Measurements from ENCODE around the gene SPRED3.

Gene SPRED3

DNA sequence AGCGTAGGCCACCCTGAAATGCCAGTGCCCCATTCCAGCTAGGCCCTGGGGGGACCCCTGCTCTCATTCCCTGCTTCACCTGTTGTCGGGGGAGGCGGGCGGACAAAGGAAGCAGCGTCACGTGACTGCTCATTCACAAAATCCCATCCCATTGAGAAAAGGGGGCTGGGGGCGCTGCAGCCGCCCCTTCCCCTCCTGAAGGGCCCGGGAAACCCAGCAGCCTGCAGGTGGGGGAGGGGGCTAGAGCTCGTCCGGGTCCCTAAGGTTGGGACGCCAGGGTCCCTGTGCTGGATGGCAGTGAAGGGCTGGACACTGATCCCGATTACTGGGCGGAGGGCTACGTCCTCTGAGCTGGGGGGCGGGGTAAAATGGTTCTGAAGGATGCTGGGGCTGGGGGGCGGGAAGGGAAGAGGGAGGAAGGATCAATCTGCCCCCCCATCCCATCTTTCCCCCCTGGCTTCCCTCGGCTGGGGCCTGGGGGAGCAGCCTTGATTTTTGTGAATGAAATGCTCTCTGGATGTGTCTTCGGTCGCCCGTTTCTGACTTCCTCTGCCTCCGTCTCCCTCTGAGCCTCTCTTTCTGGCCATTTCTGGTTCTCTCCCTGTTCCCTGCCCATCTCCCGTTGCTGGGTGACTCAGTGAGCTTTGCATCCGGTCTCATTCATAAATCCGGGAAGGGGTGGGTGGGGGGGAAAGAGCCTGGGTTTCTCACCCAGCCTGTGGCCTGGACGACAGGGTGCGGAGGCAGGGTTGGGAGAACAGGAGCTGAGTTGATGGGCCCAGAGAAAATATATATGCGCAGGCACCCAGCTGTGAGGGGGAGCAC lies 816 bp downstream of the SPRED3 start:
- TF ChIP-seq ZBTB7A (IDR thresholded peaks at IDR 0.05; ENCODE audit: low read depth) (0 out of 2 replicates have a peak, but pooled peaks have one; percentile 1), TCF12 (IDR thresholded peaks at IDR 0.05; ENCODE audit: low read depth) (no peak), CEBPB (IDR thresholded peaks at IDR 0.05) (no peak), USF1 (IDR thresholded peaks at IDR 0.05) (peak; percentile 84), YY1 (IDR thresholded peaks at IDR 0.05; ENCODE audit: low read depth) (no peak), NFIC (IDR thresholded peaks at IDR 0.05) (no peak), EGR1 (IDR thresholded peaks at IDR 0.05) (no peak)

GRCh38 chr19:38389957-38390924 lies 1.7 kb downstream of the SPRED3 start:
- TF ChIP-seq TEAD4 (IDR thresholded peaks at IDR 0.05), result no peak

DNA sequence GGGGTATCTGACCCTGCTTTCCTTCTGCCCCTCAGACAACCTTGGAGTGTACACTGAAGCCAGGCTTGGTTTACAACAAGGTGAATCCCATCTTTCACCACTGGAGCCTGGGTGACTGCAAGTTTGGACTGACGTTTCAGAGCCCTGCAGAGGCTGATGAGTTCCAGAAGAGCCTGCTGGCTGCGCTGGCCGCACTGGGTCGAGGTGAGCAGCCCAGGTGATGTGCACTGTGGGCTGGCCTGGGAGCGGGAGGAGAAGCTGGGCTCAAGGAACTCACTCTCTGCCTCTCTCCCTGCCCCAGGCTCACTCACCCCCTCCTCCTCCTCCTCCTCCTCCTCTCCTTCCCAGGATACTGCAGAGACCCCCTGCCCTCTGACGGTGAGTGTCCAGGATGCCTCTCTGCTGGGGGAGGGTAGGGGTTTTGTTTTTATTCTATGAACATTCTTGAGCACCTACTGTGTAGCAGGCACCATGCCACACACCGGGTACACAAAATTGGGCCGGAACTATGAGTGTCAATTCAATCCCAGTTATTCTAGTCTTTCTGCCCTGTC lies 3.5 kb downstream of the SPRED3 start:
- TF ChIP-seq USF1 (IDR thresholded peaks at IDR 0.05) (no peak), RAD21 (IDR thresholded peaks at IDR 0.05; ENCODE audit: low read depth) (no peak), CEBPB (IDR thresholded peaks at IDR 0.05) (no peak), TCF12 (IDR thresholded peaks at IDR 0.05; ENCODE audit: low read depth) (no peak), NFIC (IDR thresholded peaks at IDR 0.05) (no peak), CREB1 (IDR thresholded peaks at IDR 0.05; ENCODE audit: low read depth) (no peak), ZBTB7A (IDR thresholded peaks at IDR 0.05; ENCODE audit: low read depth) (no peak), FOXM1 (IDR thresholded peaks at IDR 0.05; ENCODE audit: borderline replicate concordance, low read depth) (no peak), TEAD4 (IDR thresholded peaks at IDR 0.05) (no peak), YY1 (IDR thresholded peaks at IDR 0.05; ENCODE audit: low read depth) (no peak)
- TF ChIP-seq, protein P1, sequence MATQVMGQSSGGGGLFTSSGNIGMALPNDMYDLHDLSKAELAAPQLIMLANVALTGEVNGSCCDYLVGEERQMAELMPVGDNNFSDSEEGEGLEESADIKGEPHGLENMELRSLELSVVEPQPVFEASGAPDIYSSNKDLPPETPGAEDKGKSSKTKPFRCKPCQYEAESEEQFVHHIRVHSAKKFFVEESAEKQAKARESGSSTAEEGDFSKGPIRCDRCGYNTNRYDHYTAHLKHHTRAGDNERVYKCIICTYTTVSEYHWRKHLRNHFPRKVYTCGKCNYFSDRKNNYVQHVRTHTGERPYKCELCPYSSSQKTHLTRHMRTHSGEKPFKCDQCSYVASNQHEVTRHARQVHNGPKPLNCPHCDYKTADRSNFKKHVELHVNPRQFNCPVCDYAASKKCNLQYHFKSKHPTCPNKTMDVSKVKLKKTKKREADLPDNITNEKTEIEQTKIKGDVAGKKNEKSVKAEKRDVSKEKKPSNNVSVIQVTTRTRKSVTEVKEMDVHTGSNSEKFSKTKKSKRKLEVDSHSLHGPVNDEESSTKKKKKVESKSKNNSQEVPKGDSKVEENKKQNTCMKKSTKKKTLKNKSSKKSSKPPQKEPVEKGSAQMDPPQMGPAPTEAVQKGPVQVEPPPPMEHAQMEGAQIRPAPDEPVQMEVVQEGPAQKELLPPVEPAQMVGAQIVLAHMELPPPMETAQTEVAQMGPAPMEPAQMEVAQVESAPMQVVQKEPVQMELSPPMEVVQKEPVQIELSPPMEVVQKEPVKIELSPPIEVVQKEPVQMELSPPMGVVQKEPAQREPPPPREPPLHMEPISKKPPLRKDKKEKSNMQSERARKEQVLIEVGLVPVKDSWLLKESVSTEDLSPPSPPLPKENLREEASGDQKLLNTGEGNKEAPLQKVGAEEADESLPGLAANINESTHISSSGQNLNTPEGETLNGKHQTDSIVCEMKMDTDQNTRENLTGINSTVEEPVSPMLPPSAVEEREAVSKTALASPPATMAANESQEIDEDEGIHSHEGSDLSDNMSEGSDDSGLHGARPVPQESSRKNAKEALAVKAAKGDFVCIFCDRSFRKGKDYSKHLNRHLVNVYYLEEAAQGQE (IDR thresholded peaks at IDR 0.05; ENCODE audit: low read depth), result no peak

GRCh38 chr19:38392707-38393308 lies 4.3 kb downstream of the SPRED3 start:
- TF ChIP-seq NFIC (IDR thresholded peaks at IDR 0.05) (no peak), TCF12 (IDR thresholded peaks at IDR 0.05; ENCODE audit: low read depth) (no peak), CEBPB (IDR thresholded peaks at IDR 0.05) (no peak), EP300 (IDR thresholded peaks at IDR 0.05; ENCODE audit: borderline replicate concordance) (no peak), MAX (IDR thresholded peaks at IDR 0.05) (no peak), CREB1 (IDR thresholded peaks at IDR 0.05; ENCODE audit: low read depth) (no peak), EGR1 (IDR thresholded peaks at IDR 0.05) (no peak), YY1 (IDR thresholded peaks at IDR 0.05; ENCODE audit: low read depth) (no peak), TAF1 (IDR thresholded peaks at IDR 0.05; ENCODE audit: low read depth) (no peak), USF1 (IDR thresholded peaks at IDR 0.05) (no peak), TEAD4 (IDR thresholded peaks at IDR 0.05) (no peak), RAD21 (IDR thresholded peaks at IDR 0.05; ENCODE audit: low read depth) (no peak), FOXM1 (IDR thresholded peaks at IDR 0.05; ENCODE audit: borderline replicate concordance, low read depth) (no peak)
- TF ChIP-seq, protein P1 (IDR thresholded peaks at IDR 0.05; ENCODE audit: low read depth), result no peak

DNA sequence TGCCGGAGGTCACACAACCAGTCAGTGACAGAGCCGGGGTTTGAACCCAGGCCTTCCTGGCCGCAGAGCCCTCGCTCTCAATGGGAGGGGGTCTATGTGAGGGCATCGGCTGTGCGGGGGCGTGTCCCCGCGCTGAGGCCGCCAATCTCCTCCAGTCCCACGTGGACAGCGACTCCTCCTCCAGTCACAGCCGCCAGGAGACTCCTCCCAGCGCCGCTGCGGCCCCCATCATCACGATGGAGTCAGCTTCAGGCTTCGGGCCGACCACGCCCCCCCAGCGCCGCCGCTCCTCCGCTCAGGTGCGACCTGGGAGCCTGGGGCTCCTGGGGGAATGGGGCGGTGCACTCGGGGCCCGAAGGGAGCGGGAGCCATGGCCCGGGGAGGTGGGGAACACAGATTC lies 6.0 kb downstream of the SPRED3 start:
- TF ChIP-seq USF1 (IDR thresholded peaks at IDR 0.05) (no peak), CEBPB (IDR thresholded peaks at IDR 0.05) (no peak), EGR1 (IDR thresholded peaks at IDR 0.05) (no peak), FOXM1 (IDR thresholded peaks at IDR 0.05; ENCODE audit: borderline replicate concordance, low read depth) (no peak), TAF1 (IDR thresholded peaks at IDR 0.05; ENCODE audit: low read depth) (no peak), RAD21 (IDR thresholded peaks at IDR 0.05; ENCODE audit: low read depth) (no peak), YY1 (IDR thresholded peaks at IDR 0.05; ENCODE audit: low read depth) (no peak), TEAD4 (IDR thresholded peaks at IDR 0.05) (no peak), NFIC (IDR thresholded peaks at IDR 0.05) (no peak), TCF12 (IDR thresholded peaks at IDR 0.05; ENCODE audit: low read depth) (no peak), MAX (IDR thresholded peaks at IDR 0.05) (no peak), EP300 (IDR thresholded peaks at IDR 0.05; ENCODE audit: borderline replicate concordance) (no peak), CREB1 (IDR thresholded peaks at IDR 0.05; ENCODE audit: low read depth) (no peak)
- TF ChIP-seq, protein P1 (IDR thresholded peaks at IDR 0.05; ENCODE audit: low read depth), result no peak

Data from Ishikawa (cell line).